SK-MEL-5 (cell line): ENCODE results near the gene EIF4G2. TPM values are rescaled to one million over a fixed set of nuclear protein-coding genes. Genes with fewer than 3 reads are reported as not detected.

Experiments
- DNase-seq: peaks from one replicate; pipeline ENCODE4 v3.0.0-alpha.2; 2016; ENCODE audit warnings: low read depth, low spot score
- in situ Hi-C: cut with HindIII; loops from 2 replicates; pipeline ENCODE4 v1.10.0; 2016; ENCODE audit warnings: low sequenced_read_pairs, high pct_unique_total_duplicates, low pct_unique_long_range_greater_than_20kb
- small RNA-seq, 2 experiments: library from RNA; depleted of rRNA; stranded (forward); fragments of <200 nt; gene quantifications; one replicate each; pipeline ENCODE3, GENCODE V24; 2014
- total RNA-seq: library from RNA; depleted of rRNA; stranded (reverse); fragments of >200 nt; shearing (Covaris generic); gene quantifications from 2 replicates; pipeline ENCODE4 v1.2.3, GENCODE V29; 2014; rRNA removed

EIF4G2 gene
- total RNA-seq, 1 experiment from 2014 or later, result 934 TPM

- no peak for DNase-seq
- in situ Hi-C loops, result no loop called here
Observed at GRCh38 chr11:10751581-10751940, 57.2 kb downstream of the EIF4G2 start.

GRCh38 chr11:10750838-10751580 is 57.7 kb downstream of the EIF4G2 start, which contains the start of gene CTR9:
CTR9 (plus strand) TSS chr11:10751246; CDS start chr11:10751413, 167 bp downstream.
- in situ Hi-C loops, result no loop called here
- peak; percentile 91 for DNase-seq

- no peak for DNase-seq
- in situ Hi-C loops, result no loop called here
Observed at GRCh38 chr11:10749476-10749875, 59.2 kb downstream of the EIF4G2 start.

- no peak for DNase-seq
- in situ Hi-C loops, result no loop called here
Observed at GRCh38 chr11:10747733-10748132, 61.0 kb downstream of the EIF4G2 start.

Small RNA genes within 50 kb of the gene (small RNA-seq; reads per million reads assigned to genes)
- gene SNORD97, result 0 reads per million in 2 experiments

Other genes with a start within 250 kb of the EIF4G2 start
- gene LYVE1, start 240.3 kb downstream of the EIF4G2 start, total RNA-seq, result not detected in 2 replicates
- gene IRAG1, start 115.2 kb downstream of the EIF4G2 start, total RNA-seq, result 0.08 and 0.21 TPM in 2 replicates
- gene CTR9, start 57.7 kb downstream of the EIF4G2 start, total RNA-seq, result 19.3 and 21.4 TPM in 2 replicates
- 27.5 and 32.3 TPM in 2 replicates for gene ZBED5, start 49.1 kb upstream of the EIF4G2 start, total RNA-seq